IPS-15b (cell line): ENCODE results near the gene CHCHD10.
"Not testable (repeated sequence)": the region's sequence is repeated elsewhere in the genome, so short reads cannot be mapped to it uniquely, and the experiment has no call there.

Experiments used
- H3K27me3 ChIP-seq: one replicate; pipeline ENCODE4 v1.6.1; 2013; ENCODE audit warnings: low read length; ENCODE audit not compliant: control insufficient read depth, insufficient read depth
- H3K36me3 ChIP-seq: one replicate; pipeline ENCODE4 v1.6.1; 2013; ENCODE audit warnings: low read length; ENCODE audit not compliant: control insufficient read depth, insufficient read depth
- H3K4me1 ChIP-seq: one replicate; pipeline ENCODE4 v1.6.1; 2013; ENCODE audit warnings: mild to moderate bottlenecking, low read length; ENCODE audit not compliant: control insufficient read depth, insufficient read depth
- H3K4me3 ChIP-seq: one replicate; pipeline ENCODE4 v1.5.1; 2013; ENCODE audit warnings: low read depth, low read length
- H3K9ac ChIP-seq: one replicate; pipeline ENCODE4 v1.6.1; 2013; ENCODE audit warnings: low read depth, mild to moderate bottlenecking, low read length
- H3K9me3 ChIP-seq: one replicate; pipeline ENCODE4 v1.6.1; 2013; ENCODE audit warnings: mild to moderate bottlenecking, low read length; ENCODE audit not compliant: control insufficient read depth, insufficient read depth

Gene CHCHD10

GRCh38 chr22:23728108-23728507, 39.7 kb downstream of the CHCHD10 start:
- H3K4me1 ChIP-seq, H3K4me3 ChIP-seq, H3K9me3 ChIP-seq, H3K27me3 ChIP-seq, H3K9ac ChIP-seq, H3K36me3 ChIP-seq: not testable (repeated sequence)

- Histone ChIP-seq H3K4me1 (no peaks in the 10 kb centered on the region), H3K9ac (no peak overlapping the region), H3K9me3 (no peaks in the 10 kb centered on the region), H3K36me3 (no peaks in the 10 kb centered on the region), H3K27me3 (no peaks in the 10 kb centered on the region), H3K4me3 (no peak overlapping the region)
Observed at GRCh38 chr22:23722724-23723123, 45.0 kb downstream of the CHCHD10 start.

GRCh38 chr22:23722160-23722559, 45.6 kb downstream of the CHCHD10 start:
- Histone ChIP-seq H3K4me3 (no peak overlapping the region), H3K36me3 (no peaks in the 10 kb centered on the region), H3K27me3 (no peaks in the 10 kb centered on the region), H3K9ac (no peak overlapping the region), H3K4me1 (no peaks in the 10 kb centered on the region), H3K9me3 (no peaks in the 10 kb centered on the region)

GRCh38 chr22:23720855-23721254, 46.9 kb downstream of the CHCHD10 start:
- no peaks in the 10 kb centered on the region for H3K27me3 ChIP-seq
- no peaks in the 10 kb centered on the region for H3K36me3 ChIP-seq
- H3K4me1 ChIP-seq, result no peaks in the 10 kb centered on the region

GRCh38 chr22:23718371-23719165, 49.2 kb downstream of the CHCHD10 start:
- Histone ChIP-seq H3K9ac (no peak overlapping the region), H3K27me3 (no peaks in the 10 kb centered on the region), H3K4me3 (no peak overlapping the region), H3K4me1 (no peaks in the 10 kb centered on the region), H3K36me3 (peaks cover 12% of the 10 kb centered on the region), H3K9me3 (no peaks in the 10 kb centered on the region)

More at GRCh38 chr22:23720855-23721254, 46.9 kb downstream of the CHCHD10 start:
- no peak overlapping the region for H3K9ac ChIP-seq
- H3K4me3 ChIP-seq, result no peak overlapping the region
- no peaks in the 10 kb centered on the region for H3K9me3 ChIP-seq

GRCh38 chr22:23716811-23717801, 50.7 kb downstream of the CHCHD10 start:
- no peaks in the 10 kb centered on the region for H3K27me3 ChIP-seq
- H3K4me1 ChIP-seq, result no peaks in the 10 kb centered on the region
- peaks cover 19% of the 10 kb centered on the region for H3K36me3 ChIP-seq
- peak overlapping the region; percentile 92 for H3K4me3 ChIP-seq
- H3K9me3 ChIP-seq, result no peaks in the 10 kb centered on the region
- peak overlapping the region; percentile 89 for H3K9ac ChIP-seq
